GM12872 (cell line): ENCODE results near the gene ANKRD2.

Experiments
- TF ChIP-seq, protein P1 (sequence below): IDR thresholded peaks from 3 replicates; pipeline ENCODE4 v1.5.1; 2011; ENCODE audit warnings: low read depth, mild to moderate bottlenecking, low read length, moderate library complexity; ENCODE audit not compliant: insufficient read depth

Gene ANKRD2

DNA sequence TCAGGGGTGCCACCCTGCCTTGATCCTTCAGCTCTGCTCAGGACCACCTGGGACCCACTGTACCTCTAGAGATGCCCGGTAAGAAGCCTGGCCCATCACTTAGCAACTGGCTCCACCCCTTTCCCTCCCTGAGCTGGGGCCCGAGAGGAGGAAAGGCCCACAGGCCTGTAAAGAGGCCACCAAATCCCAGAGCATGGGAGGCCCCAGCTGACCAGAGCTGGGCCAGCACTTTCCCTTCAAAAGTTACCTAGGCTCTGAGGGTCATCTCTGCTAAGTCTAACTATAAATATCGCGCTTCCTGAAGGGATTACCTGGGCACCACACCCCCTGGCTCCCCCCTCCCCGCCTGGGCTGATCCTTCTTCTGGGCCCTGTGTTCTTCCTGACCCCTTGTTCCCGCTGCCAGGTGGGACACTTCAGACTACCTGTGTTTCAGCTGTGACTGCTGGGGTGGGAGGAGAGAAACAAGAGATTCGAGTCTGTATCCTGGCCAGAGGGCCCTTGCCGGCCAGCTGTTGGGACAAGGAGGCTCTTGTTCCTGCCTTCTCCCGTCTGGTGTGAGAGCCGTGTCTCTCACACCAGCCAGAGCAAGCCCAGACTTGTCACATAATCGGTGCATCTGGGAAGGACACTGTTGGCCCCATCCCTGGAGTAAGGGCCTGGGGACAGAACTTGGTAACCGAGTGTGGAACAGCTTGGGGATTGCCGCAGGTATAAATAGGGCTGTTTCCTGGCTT lies 22.8 kb upstream of the ANKRD2 start:
- TF ChIP-seq, protein P1, sequence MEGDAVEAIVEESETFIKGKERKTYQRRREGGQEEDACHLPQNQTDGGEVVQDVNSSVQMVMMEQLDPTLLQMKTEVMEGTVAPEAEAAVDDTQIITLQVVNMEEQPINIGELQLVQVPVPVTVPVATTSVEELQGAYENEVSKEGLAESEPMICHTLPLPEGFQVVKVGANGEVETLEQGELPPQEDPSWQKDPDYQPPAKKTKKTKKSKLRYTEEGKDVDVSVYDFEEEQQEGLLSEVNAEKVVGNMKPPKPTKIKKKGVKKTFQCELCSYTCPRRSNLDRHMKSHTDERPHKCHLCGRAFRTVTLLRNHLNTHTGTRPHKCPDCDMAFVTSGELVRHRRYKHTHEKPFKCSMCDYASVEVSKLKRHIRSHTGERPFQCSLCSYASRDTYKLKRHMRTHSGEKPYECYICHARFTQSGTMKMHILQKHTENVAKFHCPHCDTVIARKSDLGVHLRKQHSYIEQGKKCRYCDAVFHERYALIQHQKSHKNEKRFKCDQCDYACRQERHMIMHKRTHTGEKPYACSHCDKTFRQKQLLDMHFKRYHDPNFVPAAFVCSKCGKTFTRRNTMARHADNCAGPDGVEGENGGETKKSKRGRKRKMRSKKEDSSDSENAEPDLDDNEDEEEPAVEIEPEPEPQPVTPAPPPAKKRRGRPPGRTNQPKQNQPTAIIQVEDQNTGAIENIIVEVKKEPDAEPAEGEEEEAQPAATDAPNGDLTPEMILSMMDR = no peak

DNA sequence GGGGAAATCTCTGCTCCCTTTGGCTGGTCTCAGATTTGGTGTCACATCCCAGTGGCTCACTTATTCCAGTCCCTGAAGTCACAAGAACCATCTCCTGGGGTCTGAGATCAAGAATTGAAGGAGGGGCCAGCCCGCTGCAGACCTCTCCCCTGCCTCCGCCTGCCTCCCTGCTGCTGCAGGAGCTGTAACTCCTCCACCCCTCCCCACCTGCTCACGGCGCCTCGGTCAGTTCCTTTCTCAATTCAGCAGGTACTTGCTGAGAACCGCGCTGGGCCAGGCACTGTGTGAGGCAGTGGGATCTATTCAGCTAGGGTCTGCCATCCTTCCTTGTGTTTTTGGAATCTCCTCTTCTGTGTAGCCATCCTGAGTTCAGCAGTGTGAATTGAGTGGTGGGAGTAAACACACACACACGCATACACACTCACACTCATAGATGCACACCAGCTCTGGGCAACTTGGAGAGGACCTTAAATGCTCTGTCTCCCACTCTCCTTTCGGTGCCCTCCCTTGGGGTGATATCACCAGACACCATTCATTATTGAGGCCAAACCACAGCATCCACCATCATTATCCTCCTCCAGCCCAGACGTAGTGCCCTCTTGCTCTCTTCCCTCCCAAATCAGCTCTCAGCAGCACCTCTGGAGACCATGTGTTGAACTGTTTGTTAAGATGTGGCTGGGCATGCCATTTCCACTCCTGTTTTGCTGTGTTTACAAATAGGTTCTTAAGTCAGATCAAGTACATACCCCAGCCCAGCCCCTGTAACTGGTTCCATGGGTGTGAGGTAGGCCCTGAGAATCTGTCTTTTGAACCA lies 22.0 kb upstream of the ANKRD2 start:
- TF ChIP-seq, protein P1 = no peak

DNA sequence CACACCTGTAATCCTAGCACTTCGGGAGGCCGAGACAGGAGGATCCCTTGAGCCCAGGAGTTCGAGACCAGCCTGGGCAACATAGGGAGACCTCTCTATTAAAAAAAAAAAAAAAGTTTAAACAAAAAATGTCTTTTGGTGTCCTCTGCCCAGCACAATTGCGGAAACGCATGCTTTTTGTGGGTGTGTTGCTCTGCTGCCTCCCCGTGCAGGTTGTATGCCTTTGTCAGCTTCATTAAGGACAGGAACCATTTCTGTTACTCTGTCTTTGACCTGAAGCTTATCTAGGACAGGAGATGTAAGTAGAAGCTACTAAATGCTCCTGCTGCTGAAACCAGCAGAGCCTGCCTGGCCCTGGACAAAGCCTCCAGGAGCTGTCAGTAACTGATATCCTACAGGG lies 21.3 kb upstream of the ANKRD2 start:
- TF ChIP-seq, protein P1 = no peak

DNA sequence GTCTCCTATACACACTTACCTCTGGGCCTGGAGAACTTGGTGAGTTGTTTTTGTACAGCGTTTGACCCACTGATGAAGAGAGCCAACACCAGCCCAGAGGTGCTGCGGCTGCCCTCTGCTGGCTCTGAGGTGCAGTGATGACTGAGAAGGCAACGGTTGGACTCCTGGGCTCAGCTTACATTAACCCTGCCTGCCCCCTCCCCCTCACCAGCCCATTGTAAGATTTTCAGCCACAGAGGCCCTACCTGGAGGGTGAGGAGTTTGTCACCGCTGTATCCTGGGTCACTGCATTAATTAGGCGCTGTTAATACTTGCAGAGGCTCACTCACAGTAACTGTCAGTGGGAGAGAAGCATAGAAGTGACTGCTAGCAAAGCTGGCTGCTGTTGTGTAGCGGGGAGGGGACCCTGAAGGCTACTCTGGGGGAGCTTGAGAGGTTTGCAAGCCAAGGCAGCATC lies 19.0 kb upstream of the ANKRD2 start:
- TF ChIP-seq, protein P1 = peak; percentile 92

DNA sequence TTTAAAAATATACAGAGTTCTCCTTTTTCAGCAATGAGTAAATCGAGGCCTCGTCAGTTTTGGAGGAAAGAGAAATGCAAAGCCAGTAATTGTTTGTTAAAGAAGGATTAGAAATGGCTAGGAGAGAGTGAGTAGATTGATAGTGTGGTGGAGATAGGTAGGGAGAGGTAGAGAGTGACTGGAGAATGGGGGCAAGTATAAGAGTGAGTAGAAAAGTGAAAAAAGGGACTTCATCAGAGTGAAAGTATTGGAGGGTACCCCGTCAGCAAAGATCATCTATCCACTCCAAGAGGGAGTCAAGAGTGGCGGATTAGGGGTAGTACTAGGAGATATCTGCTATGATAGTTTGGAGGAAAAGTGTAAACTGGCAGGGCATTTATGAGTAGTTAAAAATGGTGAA lies 9.2 kb upstream of the ANKRD2 start:
- TF ChIP-seq, protein P1 = no peak

DNA sequence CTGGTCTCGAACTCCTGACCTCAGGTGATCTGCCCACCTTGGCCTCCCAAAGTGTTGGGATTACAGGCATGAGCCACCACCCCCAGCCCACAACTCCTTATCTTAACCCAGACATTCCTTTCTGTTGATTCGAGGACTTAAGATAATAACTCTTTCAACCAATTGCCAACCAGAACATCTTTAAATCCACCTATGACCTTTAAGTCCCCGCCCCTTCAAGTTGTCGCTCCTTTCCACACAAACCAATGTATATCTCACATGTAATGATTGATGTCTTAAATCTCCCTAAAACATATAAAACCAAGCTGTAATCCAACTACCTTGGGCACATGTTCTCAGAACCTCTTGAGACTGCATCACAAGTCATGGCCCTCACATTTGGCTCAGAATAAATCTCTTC lies 7.8 kb upstream of the ANKRD2 start:
- TF ChIP-seq, protein P1 = no peak

DNA sequence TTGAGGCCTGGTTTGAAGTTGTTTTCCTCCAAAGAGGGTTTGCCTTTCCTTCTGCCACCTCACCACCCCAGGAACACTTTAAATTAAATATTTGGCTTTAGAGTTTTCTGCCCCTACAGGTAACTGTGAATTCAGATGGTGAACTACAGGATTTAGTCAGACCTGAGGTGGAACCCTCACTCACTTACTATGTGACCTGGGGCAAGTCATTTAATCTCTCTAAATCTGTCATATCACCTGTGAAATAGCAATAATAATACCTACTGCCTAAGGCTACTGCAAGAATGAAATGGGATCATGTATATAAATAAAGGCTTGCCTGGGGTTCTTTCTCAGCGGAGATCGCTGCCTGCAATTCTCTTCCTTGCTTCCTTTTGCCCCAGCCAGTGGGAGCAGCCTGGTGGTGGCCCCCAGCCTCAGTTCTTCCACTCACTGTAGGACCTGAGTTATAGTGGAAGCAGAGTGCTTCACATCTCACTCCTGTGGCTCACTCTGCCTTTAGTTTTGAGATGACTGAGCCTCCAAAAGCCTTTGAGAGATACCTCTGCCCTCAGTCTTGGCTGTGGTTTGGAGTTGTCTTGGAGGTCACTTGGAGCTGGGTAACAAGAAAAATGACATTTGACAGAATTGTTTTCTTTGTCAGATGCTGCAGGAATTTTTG lies 6.1 kb upstream of the ANKRD2 start:
- TF ChIP-seq, protein P1 = no peak
